Measurements from ENCODE around the gene GRIA1. TPM values are rescaled to one million over a fixed set of nuclear protein-coding genes. Genes with fewer than 3 reads are reported as not detected.

Gene GRIA1
- total RNA-seq, 3 donors from 2014 or later (not counting 1 experiment from before 2014, with no cell fraction given) = not detected

GRCh38 chr5:153520137-153520536, 29.7 kb downstream of the GRIA1 start:
- intact Hi-C loops (cut with micrococcal nuclease) = no loop called here
- Mint-ChIP-seq H3K27ac (no peak overlapping the region), H3K4me3 (peak overlapping the region; percentile 25), H3K4me1 (no peaks in the 10 kb centered on the region), H3K36me3 (no peaks in the 10 kb centered on the region), H3K9me3 (no peaks in the 10 kb centered on the region), H3K27me3 (ENCODE audit: low read depth in 2 of 2) (no peaks in the 10 kb centered on the region)
- H3K27ac ChIP-seq (ENCODE audit: low read length) = no peak overlapping the region
- 78% methylated on average over 1 of the region's 1 CpG for WGBS (ENCODE audit: insufficient coverage)
- H3K9me3 ChIP-seq (ENCODE audit: control insufficient read depth, insufficient read depth, low read length) = no peaks in the 10 kb centered on the region
- ATAC-seq = no peak
- H3K36me3 ChIP-seq (ENCODE audit: control insufficient read depth, insufficient read depth, low read length) = no peaks in the 10 kb centered on the region
- H3K4me3 ChIP-seq (ENCODE audit: low read length) = no peak overlapping the region
- H3K27me3 ChIP-seq (ENCODE audit: control insufficient read depth, insufficient read depth, low read length) = no peaks in the 10 kb centered on the region
- no peaks in the 10 kb centered on the region for H3K4me1 ChIP-seq (ENCODE audit: control insufficient read depth, insufficient read depth, low read length)
- DNase-seq = no peak
- no peak for TF ChIP-seq CTCF (IDR thresholded peaks at IDR 0.05)

GRCh38 chr5:153520952-153521351, 30.5 kb downstream of the GRIA1 start:
- intact Hi-C loops (cut with micrococcal nuclease) = no loop called here
- no peaks in the 10 kb centered on the region for H3K36me3 ChIP-seq (ENCODE audit: control insufficient read depth, insufficient read depth, low read length)
- H3K27me3 ChIP-seq (ENCODE audit: control insufficient read depth, insufficient read depth, low read length) = no peaks in the 10 kb centered on the region
- no peaks in the 10 kb centered on the region for H3K4me1 ChIP-seq (ENCODE audit: control insufficient read depth, insufficient read depth, low read length)
- ATAC-seq (no peak), DNase-seq (no peak)
- no peak overlapping the region for H3K27ac ChIP-seq (ENCODE audit: low read length)
- Mint-ChIP-seq H3K27ac (no peak overlapping the region), H3K36me3 (no peaks in the 10 kb centered on the region), H3K4me1 (no peaks in the 10 kb centered on the region), H3K9me3 (no peaks in the 10 kb centered on the region), H3K4me3 (no peak overlapping the region), H3K27me3 (ENCODE audit: low read depth in 2 of 2) (no peaks in the 10 kb centered on the region)
- no peak for TF ChIP-seq CTCF (IDR thresholded peaks at IDR 0.05)
- WGBS (ENCODE audit: insufficient coverage) = 97% methylated on average over 2 of the region's 2 CpGs
- H3K4me3 ChIP-seq (ENCODE audit: low read length) = no peak overlapping the region
- no peaks in the 10 kb centered on the region for H3K9me3 ChIP-seq (ENCODE audit: control insufficient read depth, insufficient read depth, low read length)

GRCh38 chr5:153523211-153523610, 32.7 kb downstream of the GRIA1 start:
- Histone ChIP-seq H3K9me3 (ENCODE audit: control insufficient read depth, insufficient read depth, low read length) (no peaks in the 10 kb centered on the region), H3K27ac (ENCODE audit: low read length) (no peak overlapping the region), H3K4me1 (ENCODE audit: control insufficient read depth, insufficient read depth, low read length) (no peaks in the 10 kb centered on the region), H3K36me3 (ENCODE audit: control insufficient read depth, insufficient read depth, low read length) (no peaks in the 10 kb centered on the region), H3K27me3 (ENCODE audit: control insufficient read depth, insufficient read depth, low read length) (no peaks in the 10 kb centered on the region), H3K4me3 (ENCODE audit: low read length) (no peak overlapping the region)
- Mint-ChIP-seq H3K4me1 (no peaks in the 10 kb centered on the region), H3K27ac (no peak overlapping the region), H3K36me3 (no peaks in the 10 kb centered on the region), H3K4me3 (no peak overlapping the region), H3K27me3 (ENCODE audit: low read depth in 2 of 2) (no peaks in the 10 kb centered on the region), H3K9me3 (no peaks in the 10 kb centered on the region)
- DNase-seq = no peak
- intact Hi-C loops (cut with micrococcal nuclease) = no loop called here
- no peak for TF ChIP-seq CTCF (IDR thresholded peaks at IDR 0.05)
- no peak for ATAC-seq

- 79% methylated on average over 5 of the region's 5 CpGs for WGBS (ENCODE audit: insufficient coverage)
- Histone ChIP-seq H3K36me3 (ENCODE audit: control insufficient read depth, insufficient read depth, low read length) (no peaks in the 10 kb centered on the region), H3K4me1 (ENCODE audit: control insufficient read depth, insufficient read depth, low read length) (no peaks in the 10 kb centered on the region), H3K27me3 (ENCODE audit: control insufficient read depth, insufficient read depth, low read length) (no peaks in the 10 kb centered on the region), H3K9me3 (ENCODE audit: control insufficient read depth, insufficient read depth, low read length) (no peaks in the 10 kb centered on the region), H3K4me3 (ENCODE audit: low read length) (no peak overlapping the region), H3K27ac (ENCODE audit: low read length) (no peak overlapping the region)
- H3K4me3 Mint-ChIP-seq = no peak overlapping the region
- no peaks in the 10 kb centered on the region for H3K9me3 Mint-ChIP-seq
- H3K27me3 Mint-ChIP-seq (ENCODE audit: low read depth in 2 of 2) = no peaks in the 10 kb centered on the region
- DNase-seq (no peak), ATAC-seq (no peak)
- no peak for TF ChIP-seq CTCF (IDR thresholded peaks at IDR 0.05)
- no peaks in the 10 kb centered on the region for H3K36me3 Mint-ChIP-seq
- H3K4me1 Mint-ChIP-seq = no peaks in the 10 kb centered on the region
- no peak overlapping the region for H3K27ac Mint-ChIP-seq
- intact Hi-C loops (cut with micrococcal nuclease) = no loop called here
These were observed 33.4 kb downstream of the GRIA1 start for GRCh38 chr5:153523831-153524230.
